ENCODE results near the gene TIMMDC1. TPM values are rescaled to one million over a fixed set of nuclear protein-coding genes. Genes with fewer than 3 reads are reported as not detected.

Gene TIMMDC1
- total RNA-seq, 1 experiment from 2014 or later = 273 TPM

- in situ Hi-C loops (cut with HindIII; ENCODE audit: low pct_unique_long_range_greater_than_20kb, low sequenced_read_pairs) = no loop called here
- no peak for DNase-seq (ENCODE audit: low read depth, low spot score)
Measured at GRCh38 chr3:119571230-119571629, 72.9 kb downstream of the TIMMDC1 start.

GRCh38 chr3:119571688-119572087 is 73.3 kb downstream of the TIMMDC1 start:
- in situ Hi-C loops (cut with HindIII; ENCODE audit: low pct_unique_long_range_greater_than_20kb, low sequenced_read_pairs) = no loop called here
- DNase-seq (ENCODE audit: low read depth, low spot score) = no peak

Other genes starting within 250 kb of the TIMMDC1 start
- 11.4 and 13.9 TPM in 2 replicates for gene ARHGAP31, start 204.2 kb upstream of the TIMMDC1 start, total RNA-seq (2014; rRNA removed; shearing (Covaris generic))
- gene TMEM39A, start 34.9 kb upstream of the TIMMDC1 start, total RNA-seq (2014; rRNA removed; shearing (Covaris generic)) = 39.8 and 47.8 TPM in 2 replicates
- 24.6 and 24.9 TPM in 2 replicates for gene POGLUT1, start 29.6 kb upstream of the TIMMDC1 start, total RNA-seq (2014; rRNA removed; shearing (Covaris generic))
- gene CD80, start 61.1 kb downstream of the TIMMDC1 start, total RNA-seq (2014; rRNA removed; shearing (Covaris generic)) = not detected in 2 replicates
- 1.5 and 1.6 TPM in 2 replicates for gene ADPRH, start 80.9 kb downstream of the TIMMDC1 start, total RNA-seq (2014; rRNA removed; shearing (Covaris generic))
- 41.4 and 42.0 TPM in 2 replicates for gene PLA1A, start 99.3 kb downstream of the TIMMDC1 start, total RNA-seq (2014; rRNA removed; shearing (Covaris generic))
- gene POPDC2, start 162.0 kb downstream of the TIMMDC1 start, total RNA-seq (2014; rRNA removed; shearing (Covaris generic)) = 0.08 and 0.40 TPM in 2 replicates
- gene COX17, start 178.9 kb downstream of the TIMMDC1 start, total RNA-seq (2014; rRNA removed; shearing (Covaris generic)) = 75.3 and 78.4 TPM in 2 replicates
- gene CFAP91, start 204.5 kb downstream of the TIMMDC1 start, total RNA-seq (2014; rRNA removed; shearing (Covaris generic)) = not detected in 2 replicates

All from SK-MEL-5 (cell line).